ENCODE results near the gene GNB4.

DNA sequence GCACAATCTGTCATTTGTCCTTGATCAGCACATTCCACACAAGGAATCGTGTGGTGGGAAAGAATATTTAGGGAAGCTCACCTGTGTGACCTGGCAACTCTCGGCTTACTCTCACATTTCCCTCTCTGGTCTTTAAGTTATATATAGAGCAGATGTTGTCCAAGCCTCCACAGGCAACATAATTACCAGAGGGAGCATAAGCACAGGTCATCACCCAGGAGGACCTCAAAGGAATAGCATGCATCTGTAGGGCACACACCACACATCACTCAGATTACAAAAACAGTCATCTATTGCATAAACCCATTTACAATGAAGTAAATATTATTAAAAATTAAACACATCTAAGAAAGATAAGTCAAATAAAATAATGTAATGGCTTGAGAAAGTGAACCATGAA is 36.5 kb downstream of the GNB4 start:
- TF ChIP-seq, protein P1, sequence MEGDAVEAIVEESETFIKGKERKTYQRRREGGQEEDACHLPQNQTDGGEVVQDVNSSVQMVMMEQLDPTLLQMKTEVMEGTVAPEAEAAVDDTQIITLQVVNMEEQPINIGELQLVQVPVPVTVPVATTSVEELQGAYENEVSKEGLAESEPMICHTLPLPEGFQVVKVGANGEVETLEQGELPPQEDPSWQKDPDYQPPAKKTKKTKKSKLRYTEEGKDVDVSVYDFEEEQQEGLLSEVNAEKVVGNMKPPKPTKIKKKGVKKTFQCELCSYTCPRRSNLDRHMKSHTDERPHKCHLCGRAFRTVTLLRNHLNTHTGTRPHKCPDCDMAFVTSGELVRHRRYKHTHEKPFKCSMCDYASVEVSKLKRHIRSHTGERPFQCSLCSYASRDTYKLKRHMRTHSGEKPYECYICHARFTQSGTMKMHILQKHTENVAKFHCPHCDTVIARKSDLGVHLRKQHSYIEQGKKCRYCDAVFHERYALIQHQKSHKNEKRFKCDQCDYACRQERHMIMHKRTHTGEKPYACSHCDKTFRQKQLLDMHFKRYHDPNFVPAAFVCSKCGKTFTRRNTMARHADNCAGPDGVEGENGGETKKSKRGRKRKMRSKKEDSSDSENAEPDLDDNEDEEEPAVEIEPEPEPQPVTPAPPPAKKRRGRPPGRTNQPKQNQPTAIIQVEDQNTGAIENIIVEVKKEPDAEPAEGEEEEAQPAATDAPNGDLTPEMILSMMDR (IDR thresholded peaks at IDR 0.05): no peak
- TF ChIP-seq SIN3A (IDR thresholded peaks at IDR 0.05; ENCODE audit: borderline replicate concordance, low read depth, low read length) (no peak), SMC3 (IDR thresholded peaks at IDR 0.05; ENCODE audit: low read depth, low read length) (no peak), EP300 (IDR thresholded peaks at IDR 0.05; ENCODE audit: borderline replicate concordance in 1 of 2, low read depth in 1 of 2, low read length in 1 of 2) (no peak), POLR2AphosphoS5 (IDR thresholded peaks at IDR 0.05; ENCODE audit: low read depth, low read length) (no peak), TAF1 (IDR thresholded peaks at IDR 0.05; ENCODE audit: borderline replicate concordance, low read depth, low read length) (no peak), FOSL2 (IDR thresholded peaks at IDR 0.05; ENCODE audit: borderline replicate concordance, low read depth) (no peak)
- TF ChIP-seq, protein P2, sequence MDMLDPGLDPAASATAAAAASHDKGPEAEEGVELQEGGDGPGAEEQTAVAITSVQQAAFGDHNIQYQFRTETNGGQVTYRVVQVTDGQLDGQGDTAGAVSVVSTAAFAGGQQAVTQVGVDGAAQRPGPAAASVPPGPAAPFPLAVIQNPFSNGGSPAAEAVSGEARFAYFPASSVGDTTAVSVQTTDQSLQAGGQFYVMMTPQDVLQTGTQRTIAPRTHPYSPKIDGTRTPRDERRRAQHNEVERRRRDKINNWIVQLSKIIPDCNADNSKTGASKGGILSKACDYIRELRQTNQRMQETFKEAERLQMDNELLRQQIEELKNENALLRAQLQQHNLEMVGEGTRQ (IDR thresholded peaks at IDR 0.05; ENCODE audit: borderline replicate concordance, low read depth, low read length): no peak
